AG08395 (cell line): Measurements from ENCODE around the gene RASL10A.
A peak's percentile ranks its signal among the peaks of the same experiment; 100 is the strongest.
"Not testable (repeated sequence)": the region's sequence is repeated elsewhere in the genome, so short reads cannot be mapped to it uniquely, and the experiment has no call there.

ENCODE experiments used
- DNase-seq: peaks from one replicate; pipeline ENCODE4 v3.0.0; 2012; ENCODE audit warnings: mixed read lengths, low spot score

The RASL10A gene, protein sequence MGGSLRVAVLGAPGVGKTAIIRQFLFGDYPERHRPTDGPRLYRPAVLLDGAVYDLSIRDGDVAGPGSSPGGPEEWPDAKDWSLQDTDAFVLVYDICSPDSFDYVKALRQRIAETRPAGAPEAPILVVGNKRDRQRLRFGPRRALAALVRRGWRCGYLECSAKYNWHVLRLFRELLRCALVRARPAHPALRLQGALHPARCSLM

DNA sequence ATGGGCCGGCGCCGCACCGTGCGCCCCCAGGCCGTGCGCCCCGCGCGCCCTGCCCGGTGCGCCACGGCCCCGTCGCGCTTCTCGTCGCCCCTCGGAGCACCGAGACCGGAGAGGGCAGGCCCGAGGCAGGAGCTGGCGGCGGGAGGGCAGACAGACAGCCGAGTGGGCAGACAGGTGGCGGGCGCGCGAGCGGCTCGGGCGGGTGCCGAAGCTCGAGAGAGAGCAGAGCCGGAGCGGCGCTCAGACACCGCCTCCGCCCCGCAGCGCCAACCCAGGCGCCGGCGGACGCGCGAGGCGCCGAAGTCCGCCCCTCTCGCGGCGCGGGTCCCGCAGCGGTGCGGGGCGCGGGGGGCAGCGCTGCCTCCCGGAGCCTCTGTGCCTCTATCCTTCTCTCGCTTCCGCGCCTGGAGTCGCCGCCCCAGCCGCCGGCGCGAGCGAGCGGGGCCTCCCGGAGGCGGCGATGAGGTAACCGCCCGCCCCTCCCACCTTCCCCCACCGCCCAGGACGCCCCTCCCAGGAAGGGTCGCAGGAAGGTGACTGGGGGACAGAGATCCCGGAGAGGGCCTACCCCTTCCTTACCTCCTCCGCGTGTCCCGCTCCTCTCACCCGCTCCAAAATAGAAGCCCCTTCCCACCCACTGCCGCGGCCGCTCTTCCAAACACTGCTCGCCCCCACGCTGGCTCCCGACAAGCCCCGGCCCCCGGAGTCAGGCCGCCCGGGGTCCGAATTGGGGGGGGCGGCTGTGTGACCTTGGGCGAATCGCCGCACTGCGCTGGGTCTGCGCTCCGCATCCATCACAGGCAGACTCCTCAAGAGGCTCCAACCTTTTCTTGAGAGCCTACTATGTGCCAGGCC, at the start of gene RASL10A:
TSS of gene RASL10A (minus strand) at position 412 of the 855 bp plus-strand sequence. CDS start 451 bp downstream, outside the sequence.
- no peak for DNase-seq

- DNase-seq: peak; percentile 81
These were observed 44.0 kb upstream of the RASL10A start for GRCh38 chr22:29359469-29359868.

DNA sequence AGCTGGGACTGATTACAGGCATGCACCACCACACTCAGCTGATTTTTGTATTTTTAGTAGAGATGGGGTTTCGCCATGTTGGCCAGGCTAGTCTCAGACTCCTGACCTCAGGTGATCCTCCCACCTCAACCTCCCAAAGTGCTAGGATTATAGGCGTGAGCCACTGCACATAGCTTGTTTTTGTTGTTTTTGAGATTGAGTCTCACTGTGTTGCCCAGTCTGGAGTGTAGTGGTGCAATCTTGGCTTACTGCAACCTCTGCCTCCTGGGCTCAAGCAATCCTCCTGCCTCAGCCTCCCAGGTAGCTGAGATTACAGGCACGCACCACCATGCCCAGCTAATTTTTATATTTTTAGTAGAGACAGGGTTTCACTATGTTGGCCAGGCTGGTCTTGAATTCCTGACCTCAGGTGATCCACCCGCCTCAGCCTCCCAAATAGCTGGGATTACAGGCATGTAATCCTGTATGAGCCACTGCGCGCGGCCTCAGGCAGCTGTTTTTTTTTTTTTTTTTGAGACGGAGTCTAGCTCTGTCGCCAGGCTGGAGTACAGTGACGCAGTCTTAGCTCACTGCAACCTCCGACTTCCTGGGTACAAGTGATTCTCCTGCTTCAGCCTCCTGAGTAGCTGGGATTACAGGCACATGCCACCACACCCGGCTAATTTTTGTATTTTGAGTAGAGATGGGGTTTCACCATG, 41.8 kb upstream of the RASL10A start:
- not testable (repeated sequence) for DNase-seq

DNA sequence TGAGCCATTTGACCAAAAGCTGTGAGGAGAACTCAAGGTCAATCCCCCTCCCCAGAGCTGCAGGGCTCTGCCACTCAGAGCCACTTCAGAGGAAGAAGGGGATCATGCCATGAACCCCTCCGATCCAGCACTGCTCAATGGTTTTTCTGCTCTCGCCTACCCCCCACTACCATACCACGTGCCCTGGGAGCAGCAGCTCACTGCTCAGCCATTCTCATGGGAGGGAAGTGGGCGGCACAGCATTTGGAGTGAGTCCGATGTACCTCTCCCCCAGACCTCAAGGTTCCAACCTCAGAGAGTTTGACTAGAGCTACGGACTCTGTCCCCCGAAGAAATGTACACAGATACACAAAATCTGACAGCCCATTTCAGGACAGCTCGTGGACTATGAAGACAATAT, 38.4 kb upstream of the RASL10A start:
- no peak for DNase-seq

- no peak for DNase-seq
These were observed 37.8 kb upstream of the RASL10A start for GRCh38 chr22:29353286-29353685.

DNA sequence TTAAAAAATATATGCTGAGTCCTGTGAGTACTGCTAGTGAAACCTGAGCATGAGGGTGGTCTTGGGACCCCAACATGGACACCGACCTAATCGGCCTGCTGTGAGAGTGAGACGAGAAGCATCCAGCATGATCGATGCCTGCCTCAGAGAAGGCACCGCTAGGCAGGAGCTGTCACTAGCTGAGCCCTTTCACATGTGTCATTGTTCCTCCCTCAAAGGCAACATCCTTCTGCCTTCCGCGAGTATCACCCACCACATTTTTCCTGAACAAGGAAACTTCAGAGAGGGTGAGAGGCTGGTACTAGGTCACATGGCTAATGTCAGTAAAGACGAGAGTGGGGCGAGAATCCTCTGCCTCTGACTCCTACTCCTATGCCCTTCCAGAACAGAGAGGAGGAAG, 37.3 kb upstream of the RASL10A start:
- no peak for DNase-seq

GRCh38 chr22:29351891-29352290, 36.4 kb upstream of the RASL10A start:
- DNase-seq: no peak

DNA sequence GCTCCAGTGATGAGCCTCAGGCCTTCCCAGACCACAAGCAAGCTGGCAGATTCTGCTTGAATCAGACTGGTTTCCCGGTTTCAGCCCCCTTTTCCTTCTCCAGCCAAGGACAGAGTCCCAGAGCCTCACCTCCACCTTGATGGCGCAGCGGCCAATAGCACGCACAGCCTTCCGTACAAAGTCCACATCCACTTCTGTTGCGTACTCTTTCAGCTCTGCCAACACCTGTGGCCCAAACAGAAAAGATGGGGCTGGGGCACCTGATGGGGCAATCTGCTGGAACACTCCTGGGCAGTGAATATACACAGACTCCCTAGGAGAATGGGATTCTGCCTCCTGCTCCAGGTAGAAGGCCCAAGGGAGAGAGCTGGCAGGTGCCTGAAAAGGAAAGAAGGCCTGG, 35.5 kb upstream of the RASL10A start:
- DNase-seq: no peak

DNA sequence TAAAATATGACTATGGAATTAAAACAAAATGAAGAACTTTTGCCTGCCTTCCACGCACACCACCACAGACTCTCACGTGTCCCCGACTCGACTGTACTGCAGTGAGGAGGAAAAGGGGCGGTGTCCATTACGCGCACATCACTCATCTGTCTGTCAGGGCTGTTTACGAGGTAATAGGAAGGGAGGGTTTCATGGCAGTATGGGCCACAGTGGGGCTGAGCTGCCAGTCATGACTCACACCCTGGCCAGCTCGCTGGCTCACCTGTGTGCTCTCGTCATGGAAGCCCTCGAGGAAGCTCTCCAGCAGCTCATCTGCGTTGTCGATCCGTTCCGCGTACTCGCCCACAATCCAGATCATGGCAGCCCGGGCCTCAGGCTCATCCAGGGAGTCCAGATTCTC, 33.5 kb upstream of the RASL10A start:
- no peak for DNase-seq

GRCh38 chr22:29348041-29348440, 32.5 kb upstream of the RASL10A start:
- DNase-seq: no peak

DNA sequence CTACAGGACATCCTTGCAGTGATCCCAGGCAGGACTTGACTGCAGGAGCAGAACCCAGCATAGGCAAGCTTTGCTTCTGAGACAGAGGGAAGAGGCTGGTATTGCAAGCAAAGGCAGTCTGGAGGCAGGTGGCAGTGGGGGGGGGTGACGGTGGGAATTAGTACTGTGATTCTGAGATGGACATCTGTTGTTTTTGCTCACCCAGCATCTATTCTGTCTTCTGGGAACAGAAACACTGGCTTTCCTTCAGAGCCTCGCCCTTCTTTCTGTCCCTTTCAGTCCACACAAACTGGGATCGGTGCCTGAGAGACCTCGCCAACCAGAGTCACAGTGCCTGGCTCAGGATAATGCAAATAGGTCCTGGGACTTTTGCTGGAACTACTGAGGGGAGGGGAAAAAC, 31.2 kb upstream of the RASL10A start:
- no peak for DNase-seq

DNA sequence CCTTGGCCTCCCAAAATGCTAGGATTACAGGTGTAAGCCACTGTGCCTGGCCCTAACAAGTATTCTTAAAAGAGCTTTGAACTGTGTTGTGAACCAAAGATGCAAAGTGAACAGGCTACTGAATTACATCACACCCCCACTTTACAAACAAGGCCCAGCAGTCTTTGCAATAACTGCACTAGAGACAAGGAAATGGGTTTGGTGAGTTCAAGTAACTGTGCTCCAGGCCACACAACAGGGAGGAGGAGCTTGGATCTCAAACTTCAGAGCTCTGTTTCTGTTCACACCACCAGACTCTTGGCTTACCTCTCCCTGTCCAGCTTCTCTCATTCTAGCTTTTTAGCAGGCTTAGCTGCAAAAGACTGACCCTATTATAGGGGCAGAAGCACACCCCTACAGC, 30.4 kb upstream of the RASL10A start:
- DNase-seq: no peak

DNA sequence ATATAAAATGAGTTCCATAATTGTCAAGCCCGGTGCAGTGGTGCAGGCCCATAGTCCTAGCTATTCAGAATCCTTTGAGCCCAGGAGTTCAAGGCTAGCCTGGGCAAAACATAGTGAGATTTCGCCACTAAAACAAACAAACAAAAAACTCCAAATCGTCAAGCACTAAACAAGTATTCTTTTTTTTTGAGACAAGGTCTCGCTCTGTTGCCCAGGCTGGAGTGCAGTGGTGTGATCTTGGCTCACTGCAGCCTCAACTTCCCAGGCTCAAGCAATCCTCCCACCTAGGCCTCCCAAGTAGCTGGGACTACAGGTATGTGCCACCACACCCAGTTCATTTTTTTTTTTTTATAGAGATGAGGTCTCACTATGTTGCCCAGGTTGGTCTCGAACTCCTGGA, 29.4 kb upstream of the RASL10A start:
- DNase-seq: not testable (repeated sequence)

- DNase-seq: peak; percentile 96
These were observed 28.6 kb upstream of the RASL10A start for GRCh38 chr22:29344137-29344536.

GRCh38 chr22:29343313-29343805, 27.9 kb upstream of the RASL10A start:
- peak; percentile 92 for DNase-seq

DNA sequence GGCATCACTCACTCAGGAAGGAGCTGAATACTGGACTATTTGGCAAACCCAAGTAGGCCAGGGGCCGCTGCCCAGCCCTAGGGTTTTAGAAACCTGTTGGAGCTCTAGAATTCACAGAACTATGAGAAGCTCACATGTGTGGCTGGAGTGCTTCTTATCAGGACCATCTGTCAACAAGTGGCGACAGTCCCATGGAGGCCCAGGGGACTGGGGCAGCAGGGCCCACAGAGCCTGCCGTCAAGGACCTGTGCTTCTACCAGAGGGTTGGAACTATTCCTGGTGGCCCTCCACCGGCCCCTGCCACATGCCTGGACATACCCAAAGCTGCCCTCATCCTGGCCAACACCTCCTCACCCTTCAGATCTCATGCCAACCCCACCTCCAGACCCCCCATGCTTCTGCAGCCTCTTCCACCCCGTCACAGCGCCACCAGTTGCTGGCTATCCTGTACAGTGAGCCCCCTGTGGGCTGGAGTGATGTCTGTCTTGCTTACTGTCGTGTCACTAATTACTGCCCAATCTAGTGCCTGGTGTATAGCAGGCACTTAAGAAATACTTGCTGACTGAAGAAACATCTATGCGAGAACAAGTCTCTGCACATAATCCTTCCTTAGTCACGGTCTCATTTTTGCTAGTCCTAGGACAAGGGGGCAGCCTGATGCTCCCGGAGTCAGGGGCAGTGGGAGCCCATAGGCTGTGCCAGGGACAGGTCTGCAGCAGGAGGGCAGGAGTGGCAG, 27.2 kb upstream of the RASL10A start:
- DNase-seq: no peak

GRCh38 chr22:29342177-29342576, 26.7 kb upstream of the RASL10A start:
- DNase-seq: no peak

GRCh38 chr22:29341849-29342127, 26.3 kb upstream of the RASL10A start:
- no peak for DNase-seq

DNA sequence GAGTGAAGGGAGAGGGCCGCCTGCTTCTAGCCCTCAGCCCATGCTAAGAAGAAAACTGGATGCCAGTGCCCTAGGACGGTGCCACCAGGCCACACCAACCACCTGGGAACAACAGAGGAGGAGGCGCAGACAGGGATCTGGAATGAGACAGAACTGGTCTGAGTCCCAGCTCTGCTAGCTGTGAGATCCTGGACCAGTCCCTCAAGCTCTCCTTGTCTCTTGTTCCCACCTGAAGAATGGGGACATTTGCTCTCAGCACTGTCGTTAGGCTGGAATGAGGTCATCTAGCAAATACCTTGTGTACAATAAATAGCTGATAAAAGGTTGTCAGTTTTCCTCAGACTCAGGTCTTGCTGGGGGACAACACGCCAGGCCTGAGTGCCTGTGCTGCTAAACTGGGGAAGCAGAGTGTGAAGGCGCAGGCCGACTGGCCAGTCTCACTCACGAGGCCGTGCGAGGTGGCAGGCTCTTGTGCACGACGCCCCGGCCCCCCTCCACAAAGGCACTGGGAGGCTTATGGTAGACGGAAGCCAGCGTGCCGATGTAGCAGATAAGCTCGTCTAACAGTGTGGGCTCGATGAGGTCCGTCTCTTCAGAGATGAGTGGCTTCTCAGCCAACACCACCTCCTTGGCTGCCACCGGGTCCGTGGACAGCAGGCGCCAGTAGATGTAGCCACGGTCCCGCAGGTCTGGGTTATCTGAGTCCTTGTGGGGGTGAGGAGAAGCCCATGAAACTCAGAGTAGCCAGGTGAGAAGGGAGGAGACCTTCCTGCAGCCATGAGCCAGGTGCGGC, 25.8 kb upstream of the RASL10A start:
- DNase-seq: no peak

GRCh38 chr22:29340566-29340965, 25.1 kb upstream of the RASL10A start:
- no peak for DNase-seq
